SK-N-SH treated with all-trans-retinoic acid at 6 μM for 48 hours (cell line): ENCODE results near the gene C20orf144.

Experiments
- ATAC-seq: fragments of 200-7000 bp; cut with Tn5 transposase; 3 replicates; pipeline ENCODE4 v1.9.1; 2020; ENCODE audit warnings: mild to moderate bottlenecking, moderate library complexity
- ARNTL ChIP-seq: fragments of 450-650 bp; formaldehyde crosslinking; IDR thresholded peaks from 2 replicates; pipeline ENCODE4 v1.5.0; 2020; ENCODE audit warnings: low read depth, mild to moderate bottlenecking, moderate library complexity, borderline replicate concordance
- CSDC2 ChIP-seq: fragments of 250-450 bp; sonication (Bioruptor Pico); IDR thresholded peaks from 2 replicates; pipeline ENCODE4 v1.5.0; 2020; ENCODE audit warnings: mild to moderate bottlenecking, moderate library complexity
- CSRNP3 ChIP-seq: fragments of 250-450 bp; sonication (Bioruptor Pico); IDR thresholded peaks from 2 replicates; pipeline ENCODE4 v1.5.1; 2021; ENCODE audit warnings: mild to moderate bottlenecking, moderate library complexity
- GLIS3 ChIP-seq: fragments of 250-450 bp; sonication (Bioruptor Pico); IDR thresholded peaks from 2 replicates; pipeline ENCODE4 v1.5.0; 2020; ENCODE audit warnings: mild to moderate bottlenecking, moderate library complexity
- PPARA ChIP-seq: fragments of 250-450 bp; sonication (Bioruptor Pico); IDR thresholded peaks from 2 replicates; pipeline ENCODE4 v1.5.0; 2020; ENCODE audit warnings: mild to moderate bottlenecking, borderline replicate concordance
- RARB ChIP-seq: fragments of 250-450 bp; sonication (Bioruptor Pico); IDR thresholded peaks from 2 replicates; pipeline ENCODE4 v1.8.0; 2021; ENCODE audit warnings: mild to moderate bottlenecking, moderate library complexity
- SNAI2 ChIP-seq: fragments of 250-450 bp; sonication (Bioruptor Pico); IDR thresholded peaks from 2 replicates; pipeline ENCODE4 v1.5.0; 2020; ENCODE audit warnings: mild to moderate bottlenecking, moderate library complexity
- TCF4 ChIP-seq: fragments of 250-450 bp; sonication (Bioruptor Pico); IDR thresholded peaks from 2 replicates; pipeline ENCODE4 v1.8.0; 2021; ENCODE audit warnings: mild to moderate bottlenecking, moderate library complexity, borderline replicate concordance
- TOX ChIP-seq: fragments of 250-450 bp; sonication (Bioruptor Pico); IDR thresholded peaks from 2 replicates; pipeline ENCODE4 v1.8.0; 2021; ENCODE audit warnings: mild to moderate bottlenecking, moderate library complexity, borderline replicate concordance
- ZFP3 ChIP-seq: fragments of 250-450 bp; sonication (Bioruptor Pico); IDR thresholded peaks from 2 replicates; pipeline ENCODE4 v1.5.0; 2020; ENCODE audit warnings: mild to moderate bottlenecking, moderate library complexity
- ZNF70 ChIP-seq: fragments of 450-650 bp; formaldehyde crosslinking; IDR thresholded peaks from 2 replicates; pipeline ENCODE4 v1.5.0; 2020; ENCODE audit warnings: mild to moderate bottlenecking, moderate library complexity
- TF ChIP-seq, protein P1 (sequence below): fragments of 250-450 bp; sonication (Bioruptor Pico); IDR thresholded peaks from 2 replicates; pipeline ENCODE4 v1.8.0; 2021; ENCODE audit warnings: low read depth, mild to moderate bottlenecking, moderate library complexity, borderline replicate concordance
- TF ChIP-seq, protein P2 (sequence below): fragments of 250-450 bp; sonication (Bioruptor Pico); IDR thresholded peaks from 2 replicates; pipeline ENCODE4 v1.8.0; 2020; ENCODE audit warnings: mild to moderate bottlenecking, moderate library complexity, borderline replicate concordance
- TF ChIP-seq, protein P3 (sequence below): fragments of 250-450 bp; sonication (Bioruptor Pico); IDR thresholded peaks from 2 replicates; pipeline ENCODE4 v1.5.1; 2020; ENCODE audit warnings: low read depth, mild to moderate bottlenecking, moderate library complexity

Gene C20orf144

GRCh38 chr20:33689493-33689892 lies 27.4 kb downstream of the C20orf144 start (continued):
- TF ChIP-seq, protein P1, sequence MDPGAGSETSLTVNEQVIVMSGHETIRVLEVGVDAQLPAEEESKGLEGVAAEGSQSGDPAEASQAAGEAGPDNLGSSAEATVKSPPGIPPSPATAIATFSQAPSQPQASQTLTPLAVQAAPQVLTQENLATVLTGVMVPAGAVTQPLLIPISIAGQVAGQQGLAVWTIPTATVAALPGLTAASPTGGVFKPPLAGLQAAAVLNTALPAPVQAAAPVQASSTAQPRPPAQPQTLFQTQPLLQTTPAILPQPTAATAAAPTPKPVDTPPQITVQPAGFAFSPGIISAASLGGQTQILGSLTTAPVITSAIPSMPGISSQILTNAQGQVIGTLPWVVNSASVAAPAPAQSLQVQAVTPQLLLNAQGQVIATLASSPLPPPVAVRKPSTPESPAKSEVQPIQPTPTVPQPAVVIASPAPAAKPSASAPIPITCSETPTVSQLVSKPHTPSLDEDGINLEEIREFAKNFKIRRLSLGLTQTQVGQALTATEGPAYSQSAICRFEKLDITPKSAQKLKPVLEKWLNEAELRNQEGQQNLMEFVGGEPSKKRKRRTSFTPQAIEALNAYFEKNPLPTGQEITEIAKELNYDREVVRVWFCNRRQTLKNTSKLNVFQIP (CRISPR knock-in tag): no peak
- TF ChIP-seq, protein P2, sequence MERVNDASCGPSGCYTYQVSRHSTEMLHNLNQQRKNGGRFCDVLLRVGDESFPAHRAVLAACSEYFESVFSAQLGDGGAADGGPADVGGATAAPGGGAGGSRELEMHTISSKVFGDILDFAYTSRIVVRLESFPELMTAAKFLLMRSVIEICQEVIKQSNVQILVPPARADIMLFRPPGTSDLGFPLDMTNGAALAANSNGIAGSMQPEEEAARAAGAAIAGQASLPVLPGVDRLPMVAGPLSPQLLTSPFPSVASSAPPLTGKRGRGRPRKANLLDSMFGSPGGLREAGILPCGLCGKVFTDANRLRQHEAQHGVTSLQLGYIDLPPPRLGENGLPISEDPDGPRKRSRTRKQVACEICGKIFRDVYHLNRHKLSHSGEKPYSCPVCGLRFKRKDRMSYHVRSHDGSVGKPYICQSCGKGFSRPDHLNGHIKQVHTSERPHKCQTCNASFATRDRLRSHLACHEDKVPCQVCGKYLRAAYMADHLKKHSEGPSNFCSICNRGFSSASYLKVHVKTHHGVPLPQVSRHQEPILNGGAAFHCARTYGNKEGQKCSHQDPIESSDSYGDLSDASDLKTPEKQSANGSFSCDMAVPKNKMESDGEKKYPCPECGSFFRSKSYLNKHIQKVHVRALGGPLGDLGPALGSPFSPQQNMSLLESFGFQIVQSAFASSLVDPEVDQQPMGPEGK (CRISPR knock-in tag): no peak
- TF ChIP-seq PPARA (CRISPR knock-in tag) (no peak), ZFP3 (no peak)
- TF ChIP-seq, all 23 proteins: peak for 0

- ATAC-seq: no peak
- no peak for TF ChIP-seq ZNF70 (CRISPR knock-in tag)
- TF ChIP-seq, protein P2 (CRISPR knock-in tag): no peak
- no peak for TF ChIP-seq RARB
- no peak for TF ChIP-seq SNAI2
- TF ChIP-seq TOX (CRISPR knock-in tag): no peak
- TF ChIP-seq, protein P3, sequence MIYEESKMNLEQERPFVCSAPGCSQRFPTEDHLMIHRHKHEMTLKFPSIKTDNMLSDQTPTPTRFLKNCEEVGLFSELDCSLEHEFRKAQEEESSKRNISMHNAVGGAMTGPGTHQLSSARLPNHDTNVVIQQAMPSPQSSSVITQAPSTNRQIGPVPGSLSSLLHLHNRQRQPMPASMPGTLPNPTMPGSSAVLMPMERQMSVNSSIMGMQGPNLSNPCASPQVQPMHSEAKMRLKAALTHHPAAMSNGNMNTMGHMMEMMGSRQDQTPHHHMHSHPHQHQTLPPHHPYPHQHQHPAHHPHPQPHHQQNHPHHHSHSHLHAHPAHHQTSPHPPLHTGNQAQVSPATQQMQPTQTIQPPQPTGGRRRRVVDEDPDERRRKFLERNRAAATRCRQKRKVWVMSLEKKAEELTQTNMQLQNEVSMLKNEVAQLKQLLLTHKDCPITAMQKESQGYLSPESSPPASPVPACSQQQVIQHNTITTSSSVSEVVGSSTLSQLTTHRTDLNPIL (CRISPR knock-in tag): no peak
- no peak for TF ChIP-seq CSDC2 (CRISPR knock-in tag)
These were observed 27.8 kb downstream of the C20orf144 start for GRCh38 chr20:33689973-33690372.

DNA sequence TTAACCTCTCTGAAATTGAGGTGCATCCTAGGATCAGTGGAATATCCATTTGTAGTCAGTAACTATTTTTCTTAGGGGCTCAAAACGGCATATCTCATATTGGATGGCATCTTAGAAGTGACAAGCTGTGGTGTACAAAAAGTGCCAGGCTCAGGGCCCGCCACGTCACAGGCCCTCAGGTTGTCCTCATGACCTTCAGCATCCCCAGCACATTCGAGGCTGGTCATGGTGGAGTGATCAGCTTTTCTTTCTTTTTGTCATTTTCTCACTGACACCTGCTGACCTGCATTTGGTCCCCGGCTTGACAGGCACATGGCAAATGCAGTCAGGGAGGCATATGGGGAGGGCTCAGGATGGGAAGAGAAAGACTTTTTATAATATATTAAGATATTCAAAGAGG lies 31.2 kb downstream of the C20orf144 start:
- TF ChIP-seq, protein P3 (CRISPR knock-in tag): no peak
- TF ChIP-seq TCF4 (CRISPR knock-in tag) (no peak), GLIS3 (CRISPR knock-in tag) (no peak), CSRNP3 (CRISPR knock-in tag) (no peak), ARNTL (no peak), PPARA (CRISPR knock-in tag) (no peak), ZNF70 (CRISPR knock-in tag) (no peak)
- TF ChIP-seq, protein P1 (CRISPR knock-in tag): no peak
- no peak for ATAC-seq
